Tibial nerve (tissue), 3 donors: ENCODE data around the gene SLC22A3.

Experiments
- CTCF ChIP-seq, 5 experiments: fragments of 200-600 bp in 3 of 5; fragments of 450-650 bp in 2 of 5; sonication (generic) in 3 of 5; IDR thresholded peaks; one replicate each; pipeline ENCODE4 v1.5.1; 2016 to 2019; ENCODE audit warnings: antibody characterized with exemption in 5 of 5, mild to moderate bottlenecking in 3 of 5, moderate library complexity in 2 of 5
- POLR2A ChIP-seq, 2 donors: fragments of 450-650 bp; IDR thresholded peaks; one replicate each; pipeline ENCODE4 v1.6.1; 2017; ENCODE audit warnings: antibody characterized with exemption in 2 of 2, mild to moderate bottlenecking in 2 of 2, moderate library complexity in 2 of 2

GRCh38 chr6:160430203-160430602, 82.0 kb downstream of the SLC22A3 start:
- TF ChIP-seq CTCF (IDR thresholded peaks at IDR 0.05) (no peak), POLR2A (IDR thresholded peaks at IDR 0.05) (no peak)
